ENCODE measurements around the gene ADAM33. TPM values are rescaled to one million over a fixed set of nuclear protein-coding genes. Genes with fewer than 3 reads are reported as not detected.

Gene ADAM33
- total RNA-seq, 1 donor = 11.2 TPM

GRCh38 chr20:3631534-3631933 lies 50.3 kb downstream of the ADAM33 start:
- H3K4me3 ChIP-seq (ENCODE audit: insufficient read depth, low read length) = no peak overlapping the region
- no peaks in the 10 kb centered on the region for H3K9me3 ChIP-seq (ENCODE audit: low read depth, low read length)
- TF ChIP-seq, protein P1, sequence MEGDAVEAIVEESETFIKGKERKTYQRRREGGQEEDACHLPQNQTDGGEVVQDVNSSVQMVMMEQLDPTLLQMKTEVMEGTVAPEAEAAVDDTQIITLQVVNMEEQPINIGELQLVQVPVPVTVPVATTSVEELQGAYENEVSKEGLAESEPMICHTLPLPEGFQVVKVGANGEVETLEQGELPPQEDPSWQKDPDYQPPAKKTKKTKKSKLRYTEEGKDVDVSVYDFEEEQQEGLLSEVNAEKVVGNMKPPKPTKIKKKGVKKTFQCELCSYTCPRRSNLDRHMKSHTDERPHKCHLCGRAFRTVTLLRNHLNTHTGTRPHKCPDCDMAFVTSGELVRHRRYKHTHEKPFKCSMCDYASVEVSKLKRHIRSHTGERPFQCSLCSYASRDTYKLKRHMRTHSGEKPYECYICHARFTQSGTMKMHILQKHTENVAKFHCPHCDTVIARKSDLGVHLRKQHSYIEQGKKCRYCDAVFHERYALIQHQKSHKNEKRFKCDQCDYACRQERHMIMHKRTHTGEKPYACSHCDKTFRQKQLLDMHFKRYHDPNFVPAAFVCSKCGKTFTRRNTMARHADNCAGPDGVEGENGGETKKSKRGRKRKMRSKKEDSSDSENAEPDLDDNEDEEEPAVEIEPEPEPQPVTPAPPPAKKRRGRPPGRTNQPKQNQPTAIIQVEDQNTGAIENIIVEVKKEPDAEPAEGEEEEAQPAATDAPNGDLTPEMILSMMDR (IDR thresholded peaks at IDR 0.05; ENCODE audit: extremely low read depth, low read depth, low read length) = no peak

DNA sequence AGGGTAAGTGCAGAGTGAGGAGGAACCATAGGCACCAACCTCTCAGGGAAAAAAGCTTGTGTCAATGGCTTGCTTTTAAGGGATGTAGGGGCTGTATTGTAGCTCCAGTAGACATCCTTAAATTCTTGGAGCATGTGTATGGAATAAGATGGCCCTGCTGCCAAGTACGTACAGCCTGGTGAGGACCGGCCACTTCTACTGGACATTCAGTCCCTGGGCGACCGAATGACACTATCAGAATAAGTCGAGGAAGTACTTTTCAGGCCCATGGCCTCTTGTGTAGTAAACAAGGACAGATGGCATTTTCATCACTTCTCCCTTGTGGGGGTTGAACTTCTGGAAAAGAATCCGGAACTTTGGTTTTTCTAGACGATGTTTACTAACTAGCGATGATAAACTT lies 51.4 kb downstream of the ADAM33 start:
- H3K27ac ChIP-seq (ENCODE audit: low read depth, low read length) = no peak overlapping the region
- TF ChIP-seq, protein P1 (IDR thresholded peaks at IDR 0.05; ENCODE audit: extremely low read depth, low read depth, low read length) = no peak

More at GRCh38 chr20:3631534-3631933, 50.3 kb downstream of the ADAM33 start:
- no peaks in the 10 kb centered on the region for H3K79me2 ChIP-seq (ENCODE audit: insufficient read depth, low read length)
- H4K20me1 ChIP-seq (ENCODE audit: insufficient read depth, low read length) = no peaks in the 10 kb centered on the region
- no peak for DNase-seq (ENCODE audit: insufficient read length, low spot score, missing footprints)
- H3K4me1 ChIP-seq (ENCODE audit: insufficient read depth, low read length) = no peaks in the 10 kb centered on the region
- H3K27me3 ChIP-seq (ENCODE audit: insufficient read depth, low read length) = no peaks in the 10 kb centered on the region
- peaks cover 4% of the 10 kb centered on the region for H3K36me3 ChIP-seq (ENCODE audit: insufficient read depth, low read length)
- no peak overlapping the region for H3K4me2 ChIP-seq (ENCODE audit: insufficient read depth, low read length)
- no peak overlapping the region for H2AFZ ChIP-seq (ENCODE audit: low read length)
- no peak overlapping the region for H3K27ac ChIP-seq (ENCODE audit: low read depth, low read length)

GRCh38 chr20:3629893-3630292 lies 51.9 kb downstream of the ADAM33 start:
- no peak overlapping the region for H3K4me3 ChIP-seq (ENCODE audit: insufficient read depth, low read length)
- no peaks in the 10 kb centered on the region for H3K4me1 ChIP-seq (ENCODE audit: insufficient read depth, low read length)
- H3K36me3 ChIP-seq (ENCODE audit: insufficient read depth, low read length) = peaks cover 4% of the 10 kb centered on the region
- no peaks in the 10 kb centered on the region for H4K20me1 ChIP-seq (ENCODE audit: insufficient read depth, low read length)
- H3K79me2 ChIP-seq (ENCODE audit: insufficient read depth, low read length) = no peaks in the 10 kb centered on the region
- H3K27ac ChIP-seq (ENCODE audit: low read depth, low read length) = no peak overlapping the region
- H3K4me2 ChIP-seq (ENCODE audit: insufficient read depth, low read length) = no peak overlapping the region
- TF ChIP-seq, protein P1 (IDR thresholded peaks at IDR 0.05; ENCODE audit: extremely low read depth, low read depth, low read length) = no peak
- H3K9me3 ChIP-seq (ENCODE audit: low read depth, low read length) = no peaks in the 10 kb centered on the region
- no peaks in the 10 kb centered on the region for H3K27me3 ChIP-seq (ENCODE audit: insufficient read depth, low read length)
- no peak for DNase-seq (ENCODE audit: insufficient read length, low spot score, missing footprints)
- no peak overlapping the region for H2AFZ ChIP-seq (ENCODE audit: low read length)

More for the DNA sequence above, 51.4 kb downstream of the ADAM33 start:
- Histone ChIP-seq H3K4me2 (ENCODE audit: insufficient read depth, low read length) (no peak overlapping the region), H3K79me2 (ENCODE audit: insufficient read depth, low read length) (no peaks in the 10 kb centered on the region), H3K4me3 (ENCODE audit: insufficient read depth, low read length) (no peak overlapping the region), H2AFZ (ENCODE audit: low read length) (no peak overlapping the region), H3K4me1 (ENCODE audit: insufficient read depth, low read length) (no peaks in the 10 kb centered on the region), H4K20me1 (ENCODE audit: insufficient read depth, low read length) (no peaks in the 10 kb centered on the region), H3K36me3 (ENCODE audit: insufficient read depth, low read length) (peaks cover 4% of the 10 kb centered on the region), H3K27me3 (ENCODE audit: insufficient read depth, low read length) (no peaks in the 10 kb centered on the region), H3K9me3 (ENCODE audit: low read depth, low read length) (no peaks in the 10 kb centered on the region)
- no peak for DNase-seq (ENCODE audit: insufficient read length, low spot score, missing footprints)

- Histone ChIP-seq H3K4me3 (ENCODE audit: insufficient read depth, low read length) (no peak overlapping the region), H3K79me2 (ENCODE audit: insufficient read depth, low read length) (no peaks in the 10 kb centered on the region), H3K9me3 (ENCODE audit: low read depth, low read length) (no peaks in the 10 kb centered on the region), H4K20me1 (ENCODE audit: insufficient read depth, low read length) (no peaks in the 10 kb centered on the region), H3K4me2 (ENCODE audit: insufficient read depth, low read length) (no peak overlapping the region), H3K27ac (ENCODE audit: low read depth, low read length) (no peak overlapping the region), H3K4me1 (ENCODE audit: insufficient read depth, low read length) (no peaks in the 10 kb centered on the region), H3K36me3 (ENCODE audit: insufficient read depth, low read length) (peaks cover 4% of the 10 kb centered on the region), H2AFZ (ENCODE audit: low read length) (no peak overlapping the region), H3K27me3 (ENCODE audit: insufficient read depth, low read length) (no peaks in the 10 kb centered on the region)
- DNase-seq (ENCODE audit: insufficient read length, low spot score, missing footprints) = no peak
- TF ChIP-seq, protein P1 (IDR thresholded peaks at IDR 0.05; ENCODE audit: extremely low read depth, low read depth, low read length) = no peak
These were observed 53.1 kb downstream of the ADAM33 start for GRCh38 chr20:3628502-3629314.
